GM19240 (cell line): ENCODE measurements around the gene DNAH17.
A peak's percentile ranks its signal among the peaks of the same experiment; 100 is the strongest.

ENCODE experiments used
- DNase-seq: peaks from one replicate; pipeline ENCODE4 v3.0.0; 2011; ENCODE audit warnings: low spot score; ENCODE audit not compliant: insufficient read length

Gene DNAH17

GRCh38 chr17:78607038-78607437, 29.8 kb upstream of the DNAH17 start:
- DNase-seq = no peak

- no peak for DNase-seq
Observed at GRCh38 chr17:78605886-78606285, 28.7 kb upstream of the DNAH17 start.

GRCh38 chr17:78605429-78605828, 28.2 kb upstream of the DNAH17 start:
- DNase-seq = no peak

GRCh38 chr17:78602246-78602645, 25.1 kb upstream of the DNAH17 start:
- no peak for DNase-seq

- DNase-seq = no peak
Observed at GRCh38 chr17:78601577-78602190, 24.5 kb upstream of the DNAH17 start.

- no peak for DNase-seq
Observed at GRCh38 chr17:78600181-78600721, 23.1 kb upstream of the DNAH17 start.

GRCh38 chr17:78599419-78599818, 22.2 kb upstream of the DNAH17 start:
- no peak for DNase-seq

- no peak for DNase-seq
Observed at GRCh38 chr17:78598013-78598471, 20.8 kb upstream of the DNAH17 start.

- DNase-seq = no peak
Observed at GRCh38 chr17:78596871-78597764, 19.9 kb upstream of the DNAH17 start.

- no peak for DNase-seq
Observed at GRCh38 chr17:78595135-78595810, 18.1 kb upstream of the DNAH17 start.

GRCh38 chr17:78592991-78593329, 15.8 kb upstream of the DNAH17 start:
- no peak for DNase-seq

- DNase-seq = no peak
Observed at GRCh38 chr17:78591263-78591671, 14.1 kb upstream of the DNAH17 start.

- no peak for DNase-seq
Observed at GRCh38 chr17:78589885-78590284, 12.7 kb upstream of the DNAH17 start.

GRCh38 chr17:78589031-78589675, 12.0 kb upstream of the DNAH17 start:
- DNase-seq = no peak

- DNase-seq = no peak
Observed at GRCh38 chr17:78588258-78589030, 11.2 kb upstream of the DNAH17 start.

- no peak for DNase-seq
Observed at GRCh38 chr17:78585006-78585630, 7.9 kb upstream of the DNAH17 start.

GRCh38 chr17:78583091-78583490, 5.9 kb upstream of the DNAH17 start:
- peak; percentile 29 for DNase-seq

GRCh38 chr17:78581304-78581703, 4.1 kb upstream of the DNAH17 start:
- DNase-seq = no peak

- no peak for DNase-seq
Observed at GRCh38 chr17:78580277-78580804, 3.1 kb upstream of the DNAH17 start.
